ENCODE measurements around the gene AVP. TPM values are rescaled to one million over a fixed set of nuclear protein-coding genes. Genes with fewer than 3 reads are reported as not detected.

Gene AVP
- total and polyA plus RNA-seq, 9 of the 15 experiments (the other 6 are each of a cell fraction or from before 2014, with no cell fraction given) = not detected

DNA sequence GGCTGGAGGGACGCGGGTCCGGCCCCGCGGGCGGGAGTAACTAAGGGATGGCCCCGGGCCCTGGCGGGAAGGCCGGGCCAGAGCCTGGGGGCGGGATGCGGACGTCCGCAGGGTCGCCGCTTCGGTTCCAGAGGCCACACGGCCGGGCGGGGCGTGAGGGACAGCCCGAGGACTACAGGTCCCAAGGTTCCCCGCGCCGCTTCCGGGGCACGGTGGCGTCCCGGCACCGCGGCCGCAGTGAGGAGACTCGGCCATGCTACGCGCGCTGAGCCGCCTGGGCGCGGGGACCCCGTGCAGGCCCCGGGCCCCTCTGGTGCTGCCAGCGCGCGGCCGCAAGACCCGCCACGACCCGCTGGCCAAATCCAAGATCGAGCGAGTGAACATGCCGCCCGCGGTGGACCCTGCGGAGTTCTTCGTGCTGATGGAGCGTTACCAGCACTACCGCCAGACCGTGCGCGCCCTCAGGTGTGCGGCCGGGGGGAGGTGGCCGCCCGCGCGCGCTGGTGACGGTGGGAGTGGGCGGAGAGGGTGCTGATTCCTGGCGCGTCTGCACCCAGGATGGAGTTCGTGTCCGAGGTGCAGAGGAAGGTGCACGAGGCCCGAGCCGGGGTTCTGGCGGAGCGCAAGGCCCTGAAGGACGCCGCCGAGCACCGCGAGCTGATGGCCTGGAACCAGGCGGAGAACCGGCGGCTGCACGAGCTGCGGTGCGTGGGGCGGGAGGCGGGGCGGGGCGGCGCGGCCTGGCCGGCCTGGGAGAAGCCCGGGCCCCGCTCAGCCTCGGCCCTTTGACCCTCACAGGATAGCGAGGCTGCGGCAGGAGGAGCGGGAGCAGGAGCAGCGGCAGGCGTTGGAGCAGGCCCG is 38.5 kb downstream of the AVP start, which contains the start of gene MRPS26 (continued):
- TF ChIP-seq, protein P1, sequence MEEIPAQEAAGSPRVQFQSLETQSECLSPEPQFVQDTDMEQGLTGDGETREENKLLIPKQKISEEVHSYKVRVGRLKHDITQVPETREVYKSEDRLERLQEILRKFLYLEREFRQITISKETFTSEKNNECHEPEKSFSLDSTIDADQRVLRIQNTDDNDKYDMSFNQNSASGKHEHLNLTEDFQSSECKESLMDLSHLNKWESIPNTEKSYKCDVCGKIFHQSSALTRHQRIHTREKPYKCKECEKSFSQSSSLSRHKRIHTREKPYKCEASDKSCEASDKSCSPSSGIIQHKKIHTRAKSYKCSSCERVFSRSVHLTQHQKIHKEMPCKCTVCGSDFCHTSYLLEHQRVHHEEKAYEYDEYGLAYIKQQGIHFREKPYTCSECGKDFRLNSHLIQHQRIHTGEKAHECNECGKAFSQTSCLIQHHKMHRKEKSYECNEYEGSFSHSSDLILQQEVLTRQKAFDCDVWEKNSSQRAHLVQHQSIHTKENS (CRISPR knock-in tag; IDR thresholded peaks at IDR 0.05) = no peak
- TF ChIP-seq ZKSCAN8 (CRISPR knock-in tag; IDR thresholded peaks at IDR 0.05) (no peak), MTA1 (IDR thresholded peaks at IDR 0.05; ENCODE audit: borderline replicate concordance) (no peak), TAF1 (IDR thresholded peaks at IDR 0.05; ENCODE audit: control insufficient read depth, extremely low read depth, insufficient read depth, low read length, severe bottlenecking) (peak; percentile 45), NCOA2 (IDR thresholded peaks at IDR 0.05; ENCODE audit: partially characterized antibody in 2 of 2) (no peak), E2F3 (CRISPR knock-in tag; IDR thresholded peaks at IDR 0.05) (peak; percentile 8; the same call in 1 of the 2 replicates), HCFC1 (IDR thresholded peaks at IDR 0.05; ENCODE audit: low read depth, low read length) (peak; percentile 89), HMG20B (CRISPR knock-in tag; IDR thresholded peaks at IDR 0.05) (no peak), KDM1A (IDR thresholded peaks at IDR 0.05) (no peak), ETV6 (IDR thresholded peaks at IDR 0.05; ENCODE audit: borderline replicate concordance in 1 of 2, low read depth in 2 of 2, low read length in 1 of 2) (no peak), ETV6 (CRISPR knock-in tag; IDR thresholded peaks at IDR 0.05; ENCODE audit: borderline replicate concordance) (0 out of 2 replicates have a peak, but pooled peaks have one; percentile 7), EHMT2 (IDR thresholded peaks at IDR 0.05) (no peak), ZNF785 (CRISPR knock-in tag; IDR thresholded peaks at IDR 0.05) (no peak), HNRNPLL (IDR thresholded peaks at IDR 0.05; ENCODE audit: low read depth, low read length, poor library complexity, severe bottlenecking) (no peak), TCF7 (IDR thresholded peaks at IDR 0.05; ENCODE audit: borderline replicate concordance) (no peak), SPI1 (IDR thresholded peaks at IDR 0.05; ENCODE audit: borderline replicate concordance, low read depth, low read length) (no peak)
- TF ChIP-seq, protein P2, sequence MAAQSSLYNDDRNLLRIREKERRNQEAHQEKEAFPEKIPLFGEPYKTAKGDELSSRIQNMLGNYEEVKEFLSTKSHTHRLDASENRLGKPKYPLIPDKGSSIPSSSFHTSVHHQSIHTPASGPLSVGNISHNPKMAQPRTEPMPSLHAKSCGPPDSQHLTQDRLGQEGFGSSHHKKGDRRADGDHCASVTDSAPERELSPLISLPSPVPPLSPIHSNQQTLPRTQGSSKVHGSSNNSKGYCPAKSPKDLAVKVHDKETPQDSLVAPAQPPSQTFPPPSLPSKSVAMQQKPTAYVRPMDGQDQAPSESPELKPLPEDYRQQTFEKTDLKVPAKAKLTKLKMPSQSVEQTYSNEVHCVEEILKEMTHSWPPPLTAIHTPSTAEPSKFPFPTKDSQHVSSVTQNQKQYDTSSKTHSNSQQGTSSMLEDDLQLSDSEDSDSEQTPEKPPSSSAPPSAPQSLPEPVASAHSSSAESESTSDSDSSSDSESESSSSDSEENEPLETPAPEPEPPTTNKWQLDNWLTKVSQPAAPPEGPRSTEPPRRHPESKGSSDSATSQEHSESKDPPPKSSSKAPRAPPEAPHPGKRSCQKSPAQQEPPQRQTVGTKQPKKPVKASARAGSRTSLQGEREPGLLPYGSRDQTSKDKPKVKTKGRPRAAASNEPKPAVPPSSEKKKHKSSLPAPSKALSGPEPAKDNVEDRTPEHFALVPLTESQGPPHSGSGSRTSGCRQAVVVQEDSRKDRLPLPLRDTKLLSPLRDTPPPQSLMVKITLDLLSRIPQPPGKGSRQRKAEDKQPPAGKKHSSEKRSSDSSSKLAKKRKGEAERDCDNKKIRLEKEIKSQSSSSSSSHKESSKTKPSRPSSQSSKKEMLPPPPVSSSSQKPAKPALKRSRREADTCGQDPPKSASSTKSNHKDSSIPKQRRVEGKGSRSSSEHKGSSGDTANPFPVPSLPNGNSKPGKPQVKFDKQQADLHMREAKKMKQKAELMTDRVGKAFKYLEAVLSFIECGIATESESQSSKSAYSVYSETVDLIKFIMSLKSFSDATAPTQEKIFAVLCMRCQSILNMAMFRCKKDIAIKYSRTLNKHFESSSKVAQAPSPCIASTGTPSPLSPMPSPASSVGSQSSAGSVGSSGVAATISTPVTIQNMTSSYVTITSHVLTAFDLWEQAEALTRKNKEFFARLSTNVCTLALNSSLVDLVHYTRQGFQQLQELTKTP (IDR thresholded peaks at IDR 0.05; ENCODE audit: low read depth in 1 of 2, partially characterized antibody in 2 of 2) = no peak
- TF ChIP-seq, protein P3, sequence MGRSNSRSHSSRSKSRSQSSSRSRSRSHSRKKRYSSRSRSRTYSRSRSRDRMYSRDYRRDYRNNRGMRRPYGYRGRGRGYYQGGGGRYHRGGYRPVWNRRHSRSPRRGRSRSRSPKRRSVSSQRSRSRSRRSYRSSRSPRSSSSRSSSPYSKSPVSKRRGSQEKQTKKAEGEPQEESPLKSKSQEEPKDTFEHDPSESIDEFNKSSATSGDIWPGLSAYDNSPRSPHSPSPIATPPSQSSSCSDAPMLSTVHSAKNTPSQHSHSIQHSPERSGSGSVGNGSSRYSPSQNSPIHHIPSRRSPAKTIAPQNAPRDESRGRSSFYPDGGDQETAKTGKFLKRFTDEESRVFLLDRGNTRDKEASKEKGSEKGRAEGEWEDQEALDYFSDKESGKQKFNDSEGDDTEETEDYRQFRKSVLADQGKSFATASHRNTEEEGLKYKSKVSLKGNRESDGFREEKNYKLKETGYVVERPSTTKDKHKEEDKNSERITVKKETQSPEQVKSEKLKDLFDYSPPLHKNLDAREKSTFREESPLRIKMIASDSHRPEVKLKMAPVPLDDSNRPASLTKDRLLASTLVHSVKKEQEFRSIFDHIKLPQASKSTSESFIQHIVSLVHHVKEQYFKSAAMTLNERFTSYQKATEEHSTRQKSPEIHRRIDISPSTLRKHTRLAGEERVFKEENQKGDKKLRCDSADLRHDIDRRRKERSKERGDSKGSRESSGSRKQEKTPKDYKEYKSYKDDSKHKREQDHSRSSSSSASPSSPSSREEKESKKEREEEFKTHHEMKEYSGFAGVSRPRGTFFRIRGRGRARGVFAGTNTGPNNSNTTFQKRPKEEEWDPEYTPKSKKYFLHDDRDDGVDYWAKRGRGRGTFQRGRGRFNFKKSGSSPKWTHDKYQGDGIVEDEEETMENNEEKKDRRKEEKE (IDR thresholded peaks at IDR 0.05; ENCODE audit: borderline replicate concordance in 1 of 2, control insufficient read depth in 1 of 2, low read depth in 2 of 2, low read length in 1 of 2) = no peak

All from K562 (cell line).